Common myeloid progenitor, CD34-positive (primary cell): ENCODE results near the gene EVC.

Source experiments
- CTCF ChIA-PET: fragments of 350-600 bp; sonication (Branson Sonifier 250); formaldehyde crosslinking; loops from one replicate; lab custom pipeline; 2021; ENCODE audit warnings: antibody characterized with exemption; lab: Charles Lee
- POLR2A ChIA-PET: fragments of 350-600 bp; sonication (Branson Sonifier 250); formaldehyde crosslinking; loops from one replicate; lab custom pipeline; 2021; ENCODE audit warnings: antibody characterized with exemption; lab: Charles Lee
- DNase-seq, 3 donors: peaks; one replicate each; pipeline versions ENCODE4 v3.0.0 to v3.0.0-alpha.2; 2013
- H3K27ac ChIP-seq, 2 experiments: 1 replicate in 1 of 2; 2 replicates in 1 of 2; pipeline ENCODE4 v1.7.0; 2013; ENCODE audit warnings: inconsistent platforms in 2 of 2, low read length in 2 of 2, mild to moderate bottlenecking in 2 of 2, low read depth in 1 of 2, moderate library complexity in 1 of 2; ENCODE audit not compliant: severe bottlenecking in 2 of 2, insufficient read depth in 1 of 2, poor library complexity in 1 of 2
- H3K27me3 ChIP-seq, 5 experiments: replicated peaks in 2 of 5; 1 replicate in 3 of 5; 2 replicates in 2 of 5; pipeline versions ENCODE4 v1.6.1 to v1.7.0; 2013; ENCODE audit warnings: low read length in 4 of 5, mild to moderate bottlenecking in 2 of 5, moderate library complexity in 2 of 5, inconsistent platforms in 1 of 5; ENCODE audit not compliant: insufficient read depth in 5 of 5, control insufficient read depth in 4 of 5
- H3K36me3 ChIP-seq, 4 experiments: 1 replicate in 2 of 4; 2 replicates in 2 of 4; pipeline versions ENCODE4 v1.6.1 to v1.7.0; 2013; ENCODE audit warnings: low read length in 3 of 4, control low read depth in 1 of 4, mild to moderate bottlenecking in 1 of 4; ENCODE audit not compliant: control insufficient read depth in 4 of 4, insufficient read depth in 4 of 4
- H3K4me1 ChIP-seq, 4 experiments: 1 replicate in 3 of 4; 2 replicates in 1 of 4; pipeline versions ENCODE4 v1.6.1 to v1.7.1; 2013; ENCODE audit warnings: low read length in 3 of 4, mild to moderate bottlenecking in 3 of 4, control low read depth in 1 of 4, inconsistent platforms in 1 of 4, moderate library complexity in 1 of 4; ENCODE audit not compliant: control insufficient read depth in 4 of 4, insufficient read depth in 4 of 4; ENCODE audit errors: control extremely low read depth in 1 of 4
- H3K4me3 ChIP-seq, 7 experiments: 1 replicate in 4 of 7; 2 replicates in 3 of 7; pipeline versions ENCODE4 v1.5.1 to v1.7.0; 2013; ENCODE audit warnings: mild to moderate bottlenecking in 7 of 7, low read length in 6 of 7, moderate library complexity in 6 of 7, inconsistent platforms in 2 of 7, low read depth in 2 of 7, control low read depth in 1 of 7; ENCODE audit not compliant: insufficient read depth in 4 of 7, control insufficient read depth in 1 of 7; ENCODE audit errors: extremely low read depth in 1 of 7
- H3K9me3 ChIP-seq, 5 experiments: 1 replicate in 4 of 5; 2 replicates in 1 of 5; pipeline versions ENCODE4 v1.6.1 to v1.7.1; 2013; ENCODE audit warnings: low read length in 4 of 5, mild to moderate bottlenecking in 2 of 5, inconsistent platforms in 1 of 5, low read depth in 1 of 5, moderate library complexity in 1 of 5; ENCODE audit not compliant: control insufficient read depth in 4 of 5, insufficient read depth in 2 of 5; ENCODE audit errors: control extremely low read depth in 1 of 5
- WGBS: methylation state at CpG from one replicate; pipeline ENCODE4 v1.1.5; 2013; ENCODE audit not compliant: insufficient coverage; 5-methylcytosine and 5-hydroxymethylcytosine counted together

The EVC gene

DNA sequence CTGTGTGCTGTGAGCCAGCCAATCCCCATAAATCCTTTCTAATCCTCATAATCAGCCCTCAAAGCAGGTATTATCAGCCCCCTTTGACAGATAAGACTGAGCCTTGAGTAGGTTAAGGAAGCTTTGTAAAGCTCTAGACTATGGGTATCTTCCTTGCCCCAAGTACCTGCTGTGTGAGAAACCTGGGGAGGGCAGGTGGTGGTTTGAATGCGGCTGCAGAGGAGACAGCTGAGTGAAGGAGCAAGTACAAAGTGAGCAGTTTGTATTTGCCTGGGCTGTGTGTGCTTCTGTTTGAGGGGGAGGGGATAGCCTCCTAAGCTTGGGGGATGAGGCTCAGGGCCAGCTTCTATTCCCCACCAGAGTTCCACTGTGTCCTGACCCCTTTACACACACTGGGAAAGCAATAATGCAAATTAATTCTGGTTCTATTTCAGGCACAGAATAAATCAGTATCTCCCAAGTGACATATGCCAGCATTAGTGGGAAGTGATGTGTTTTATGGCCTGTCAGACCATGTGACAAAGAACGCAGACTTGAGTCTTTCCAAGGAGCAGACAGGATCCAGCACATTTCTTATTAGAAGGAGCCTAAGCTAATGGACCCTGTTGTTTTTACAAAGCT is 63.5 kb downstream of the EVC start:
- H3K4me3 ChIP-seq = no peak overlapping the region
- no peaks in the 10 kb centered on the region for H3K36me3 ChIP-seq
- no peak overlapping the region for H3K27ac ChIP-seq
- ChIA-PET CTCF (no interaction called here), POLR2A (no interaction called here)
- DNase-seq = no peak
- 100% methylated on average over 1 of the region's 2 CpGs for WGBS
- H3K9me3 ChIP-seq = peaks cover 0 to 31% (median 10%) of the 10 kb centered on the region in 5 experiments
- H3K4me1 ChIP-seq = no peaks in the 10 kb centered on the region
- H3K27me3 ChIP-seq = no peaks in the 10 kb centered on the region

- DNase-seq = peak in 1 of 3 donors; percentile 6
- WGBS = 93% methylated on average over 1 of the region's 1 CpG
- H3K9me3 ChIP-seq = peaks cover 0 to 21% (median 10%) of the 10 kb centered on the region in 5 experiments
- no peaks in the 10 kb centered on the region for H3K4me1 ChIP-seq
- H3K36me3 ChIP-seq = no peaks in the 10 kb centered on the region
- no peaks in the 10 kb centered on the region for H3K27me3 ChIP-seq
- H3K27ac ChIP-seq = no peak overlapping the region
- POLR2A ChIA-PET = interaction anchor here (0.6 kb wide), 1 partner anchor 118 kb away, joined by 5 read pairs; no protein-coding TSS in a partner anchor
- CTCF ChIA-PET = no interaction called here
- H3K4me3 ChIP-seq = no peak overlapping the region
Measured at GRCh38 chr4:5776510-5776909, 65.5 kb downstream of the EVC start.

DNA sequence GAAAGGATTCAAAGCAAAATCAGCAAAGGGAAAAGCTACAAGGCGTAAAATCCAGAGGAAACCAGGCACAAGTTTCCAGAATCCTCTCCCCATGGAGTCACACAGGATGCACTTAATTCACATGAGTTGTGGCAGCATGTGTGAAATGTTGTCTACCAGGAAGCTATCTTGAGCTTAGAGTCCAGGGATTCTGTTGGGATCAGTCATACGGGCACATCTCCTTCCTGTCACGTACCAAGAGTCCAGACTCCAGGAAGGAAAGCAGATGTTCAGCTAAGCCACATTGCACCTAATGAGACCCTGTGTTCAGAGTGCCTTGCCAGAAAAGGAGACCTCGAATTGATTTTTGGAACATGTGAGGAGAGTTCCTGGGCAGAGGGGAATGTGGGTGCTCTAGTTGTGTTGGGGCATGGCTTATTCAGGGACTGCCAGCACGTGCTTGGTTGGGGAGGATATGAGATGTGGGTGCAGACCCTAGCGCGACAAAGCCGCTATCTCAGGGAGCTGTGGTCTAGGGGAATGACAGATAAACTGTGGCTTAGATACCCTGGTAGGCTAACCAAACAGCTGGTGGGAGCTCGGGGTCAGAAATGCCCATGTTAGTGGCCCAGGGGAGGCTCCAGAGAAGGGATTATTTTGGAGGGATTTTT is 70.0 kb downstream of the EVC start:
- H3K4me1 ChIP-seq = no peaks in the 10 kb centered on the region
- CTCF ChIA-PET = no interaction called here
- no peak for DNase-seq

GRCh38 chr4:5781691-5782090 is 70.7 kb downstream of the EVC start:
- H3K36me3 ChIP-seq = no peaks in the 10 kb centered on the region
- H3K27me3 ChIP-seq = no peaks in the 10 kb centered on the region
- H3K4me3 ChIP-seq = no peak overlapping the region
- peaks cover 0 to 7% (median 4%) of the 10 kb centered on the region in 5 experiments for H3K9me3 ChIP-seq
- no peaks in the 10 kb centered on the region for H3K4me1 ChIP-seq
- 73% methylated on average over 2 of the region's 3 CpGs for WGBS
- H3K27ac ChIP-seq = no peak overlapping the region
- CTCF ChIA-PET = no interaction called here
- no peak for DNase-seq
- POLR2A ChIA-PET = no interaction called here

More for the DNA sequence above, 70.0 kb downstream of the EVC start:
- no peak overlapping the region for H3K27ac ChIP-seq
- no peaks in the 10 kb centered on the region for H3K36me3 ChIP-seq
- no peak overlapping the region for H3K4me3 ChIP-seq
- H3K9me3 ChIP-seq = peaks cover 0 to 13% (median 6%) of the 10 kb centered on the region in 5 experiments
- POLR2A ChIA-PET = no interaction called here
- 91% methylated on average over 9 of the region's 9 CpGs for WGBS
- no peaks in the 10 kb centered on the region for H3K27me3 ChIP-seq

- WGBS = 97% methylated on average over 6 of the region's 6 CpGs
- no peaks in the 10 kb centered on the region for H3K27me3 ChIP-seq
- no peaks in the 10 kb centered on the region for H3K9me3 ChIP-seq
- no peak overlapping the region for H3K27ac ChIP-seq
- H3K4me3 ChIP-seq = no peak overlapping the region
- CTCF ChIA-PET = no interaction called here
- POLR2A ChIA-PET = no interaction called here
- H3K4me1 ChIP-seq = no peaks in the 10 kb centered on the region
- no peak for DNase-seq
- no peaks in the 10 kb centered on the region for H3K36me3 ChIP-seq
Measured at GRCh38 chr4:5782829-5783476, 72.0 kb downstream of the EVC start.

GRCh38 chr4:5783486-5783885 is 72.5 kb downstream of the EVC start:
- H3K27ac ChIP-seq = no peak overlapping the region
- no peaks in the 10 kb centered on the region for H3K27me3 ChIP-seq
- 97% methylated on average over 14 of the region's 14 CpGs for WGBS
- no peaks in the 10 kb centered on the region for H3K9me3 ChIP-seq
- no peak for DNase-seq
- CTCF ChIA-PET = no interaction called here
- no peak overlapping the region for H3K4me3 ChIP-seq
- POLR2A ChIA-PET = no interaction called here
- no peaks in the 10 kb centered on the region for H3K4me1 ChIP-seq
- H3K36me3 ChIP-seq = peaks cover 0 to 2% (median 0%) of the 10 kb centered on the region in 4 experiments

DNA sequence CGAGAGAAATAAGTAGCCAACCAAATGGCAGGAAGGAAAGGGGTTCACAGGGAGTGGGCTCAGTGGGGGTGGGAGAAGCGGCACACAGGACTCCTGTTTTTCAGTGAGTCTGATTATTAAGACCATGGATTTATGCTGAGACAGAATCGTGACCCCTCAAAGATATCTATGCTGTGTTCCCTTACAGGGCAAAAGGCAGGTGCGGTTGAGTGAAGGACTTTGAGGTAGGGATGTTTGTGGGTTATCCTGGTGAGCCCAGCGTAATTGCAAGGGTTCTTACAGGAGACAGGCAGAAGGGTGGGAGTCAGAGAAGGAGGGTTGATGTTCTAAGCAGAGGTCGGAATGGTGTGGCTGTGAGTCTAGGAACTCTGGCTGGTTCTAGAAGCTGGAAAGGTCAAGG is 73.0 kb downstream of the EVC start:
- H3K27ac ChIP-seq = no peak overlapping the region
- POLR2A ChIA-PET = no interaction called here
- H3K9me3 ChIP-seq = no peaks in the 10 kb centered on the region
- DNase-seq = no peak
- no peaks in the 10 kb centered on the region for H3K27me3 ChIP-seq
- H3K4me3 ChIP-seq = no peak overlapping the region
- H3K4me1 ChIP-seq = no peaks in the 10 kb centered on the region
- WGBS = 92% methylated on average over 6 of the region's 6 CpGs
- H3K36me3 ChIP-seq = peaks cover 0 to 2% (median 0%) of the 10 kb centered on the region in 4 experiments
- CTCF ChIA-PET = interaction anchor here (0.7 kb wide), 1 partner anchor 77 kb away, joined by 3 read pairs; no protein-coding TSS in a partner anchor
